ENCODE data around the gene AIFM3.

Gene AIFM3

GRCh38 chr22:20981787-20982562 lies 14.9 kb downstream of the AIFM3 start, which contains the start of gene LZTR1:
LZTR1 (plus strand) TSS chr22:20982297; CDS start chr22:20982372, 75 bp downstream.
- Histone ChIP-seq H3K36me3 (peaks cover 8% of the 10 kb centered on the region), H3K4me1 (no peaks in the 10 kb centered on the region), H3K4me3 (ENCODE audit: low read depth, low read length) (peak within 1 kb of the TSS; percentile 93), H3K27me3 (no peaks in the 10 kb centered on the region), H3K9me3 (no peaks in the 10 kb centered on the region)
- TF ChIP-seq, protein P1, sequence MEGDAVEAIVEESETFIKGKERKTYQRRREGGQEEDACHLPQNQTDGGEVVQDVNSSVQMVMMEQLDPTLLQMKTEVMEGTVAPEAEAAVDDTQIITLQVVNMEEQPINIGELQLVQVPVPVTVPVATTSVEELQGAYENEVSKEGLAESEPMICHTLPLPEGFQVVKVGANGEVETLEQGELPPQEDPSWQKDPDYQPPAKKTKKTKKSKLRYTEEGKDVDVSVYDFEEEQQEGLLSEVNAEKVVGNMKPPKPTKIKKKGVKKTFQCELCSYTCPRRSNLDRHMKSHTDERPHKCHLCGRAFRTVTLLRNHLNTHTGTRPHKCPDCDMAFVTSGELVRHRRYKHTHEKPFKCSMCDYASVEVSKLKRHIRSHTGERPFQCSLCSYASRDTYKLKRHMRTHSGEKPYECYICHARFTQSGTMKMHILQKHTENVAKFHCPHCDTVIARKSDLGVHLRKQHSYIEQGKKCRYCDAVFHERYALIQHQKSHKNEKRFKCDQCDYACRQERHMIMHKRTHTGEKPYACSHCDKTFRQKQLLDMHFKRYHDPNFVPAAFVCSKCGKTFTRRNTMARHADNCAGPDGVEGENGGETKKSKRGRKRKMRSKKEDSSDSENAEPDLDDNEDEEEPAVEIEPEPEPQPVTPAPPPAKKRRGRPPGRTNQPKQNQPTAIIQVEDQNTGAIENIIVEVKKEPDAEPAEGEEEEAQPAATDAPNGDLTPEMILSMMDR (IDR thresholded peaks at IDR 0.05; ENCODE audit: low read depth, low read length), result peak; percentile 69
- peak; percentile 89 for DNase-seq

DNA sequence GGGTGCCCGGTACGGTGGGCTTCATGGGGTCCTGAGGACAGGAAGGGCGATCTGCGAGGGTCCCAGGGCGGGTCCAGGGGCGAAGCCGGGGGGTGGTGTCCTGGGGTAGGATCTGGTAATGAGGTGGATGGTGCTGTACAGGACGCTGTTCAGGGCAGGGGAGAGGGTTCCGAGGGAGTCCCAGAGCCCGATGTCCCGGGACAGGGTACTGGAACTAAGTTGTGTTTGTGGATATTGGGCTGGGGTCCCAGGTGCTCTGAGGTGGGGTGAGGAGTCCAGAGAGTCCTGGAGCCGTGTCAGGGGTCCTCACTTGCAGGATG lies 15.5 kb downstream of the AIFM3 start:
- Histone ChIP-seq H3K4me1 (no peaks in the 10 kb centered on the region), H3K9me3 (no peaks in the 10 kb centered on the region), H3K36me3 (peaks cover 8% of the 10 kb centered on the region), H3K27me3 (no peaks in the 10 kb centered on the region), H3K4me3 (ENCODE audit: low read depth, low read length) (peak overlapping the region; percentile 93)
- no peak for DNase-seq
- TF ChIP-seq, protein P1 (IDR thresholded peaks at IDR 0.05; ENCODE audit: low read depth, low read length), result no peak

DNA sequence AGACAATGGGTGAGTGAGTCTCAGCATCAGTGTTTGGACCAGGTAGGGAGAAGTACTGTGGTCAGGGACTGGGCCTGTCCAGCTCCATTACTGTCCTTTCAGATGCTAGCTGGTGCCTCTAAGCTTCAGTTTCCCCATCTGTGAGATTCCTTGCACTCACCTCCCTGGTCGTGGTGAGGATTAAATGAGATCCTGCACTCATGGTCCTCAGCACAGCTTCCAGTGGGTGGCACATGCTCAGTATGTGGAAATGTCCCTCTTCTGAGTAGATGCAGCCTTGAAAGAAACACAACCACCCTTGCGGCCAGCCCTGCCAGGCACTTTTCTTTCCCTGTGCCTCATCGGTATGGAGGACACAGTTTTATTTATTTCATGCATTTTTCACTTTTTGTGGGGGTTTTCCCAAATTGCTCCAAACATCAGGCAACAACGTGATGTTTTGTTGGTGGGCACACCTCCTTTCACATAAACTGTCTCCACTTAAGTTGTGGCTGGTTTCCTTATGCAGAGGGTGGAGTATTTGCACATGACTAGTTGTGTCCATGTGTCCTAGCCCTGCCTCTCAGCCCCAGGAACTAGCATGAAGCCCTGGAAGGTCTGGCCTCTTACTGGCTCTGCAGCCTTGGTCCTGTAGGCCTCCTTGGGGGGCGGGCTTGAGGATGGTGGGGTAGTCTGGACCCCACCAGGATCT lies 16.2 kb downstream of the AIFM3 start:
- TF ChIP-seq, protein P1 (IDR thresholded peaks at IDR 0.05; ENCODE audit: low read depth, low read length), result no peak
- peak overlapping the region; percentile 93 for H3K4me3 ChIP-seq (ENCODE audit: low read depth, low read length)
- H3K4me1 ChIP-seq, result no peaks in the 10 kb centered on the region
- DNase-seq, result no peak
- no peaks in the 10 kb centered on the region for H3K9me3 ChIP-seq
- peaks cover 8% of the 10 kb centered on the region for H3K36me3 ChIP-seq
- no peaks in the 10 kb centered on the region for H3K27me3 ChIP-seq

GRCh38 chr22:20985720-20986119 lies 18.7 kb downstream of the AIFM3 start:
- no peak overlapping the region for H3K4me3 ChIP-seq (ENCODE audit: low read depth, low read length)
- no peak for DNase-seq
- TF ChIP-seq, protein P1 (IDR thresholded peaks at IDR 0.05; ENCODE audit: low read depth, low read length), result no peak
- H3K9me3 ChIP-seq, result no peaks in the 10 kb centered on the region
- H3K36me3 ChIP-seq, result peaks cover 14% of the 10 kb centered on the region
- no peaks in the 10 kb centered on the region for H3K4me1 ChIP-seq
- H3K27me3 ChIP-seq, result no peaks in the 10 kb centered on the region

GRCh38 chr22:20986365-20986764 lies 19.3 kb downstream of the AIFM3 start:
- peaks cover 20% of the 10 kb centered on the region for H3K36me3 ChIP-seq
- no peaks in the 10 kb centered on the region for H3K9me3 ChIP-seq
- TF ChIP-seq, protein P1 (IDR thresholded peaks at IDR 0.05; ENCODE audit: low read depth, low read length), result no peak
- no peaks in the 10 kb centered on the region for H3K27me3 ChIP-seq
- no peak overlapping the region for H3K4me3 ChIP-seq (ENCODE audit: low read depth, low read length)
- no peak for DNase-seq
- no peaks in the 10 kb centered on the region for H3K4me1 ChIP-seq

DNA sequence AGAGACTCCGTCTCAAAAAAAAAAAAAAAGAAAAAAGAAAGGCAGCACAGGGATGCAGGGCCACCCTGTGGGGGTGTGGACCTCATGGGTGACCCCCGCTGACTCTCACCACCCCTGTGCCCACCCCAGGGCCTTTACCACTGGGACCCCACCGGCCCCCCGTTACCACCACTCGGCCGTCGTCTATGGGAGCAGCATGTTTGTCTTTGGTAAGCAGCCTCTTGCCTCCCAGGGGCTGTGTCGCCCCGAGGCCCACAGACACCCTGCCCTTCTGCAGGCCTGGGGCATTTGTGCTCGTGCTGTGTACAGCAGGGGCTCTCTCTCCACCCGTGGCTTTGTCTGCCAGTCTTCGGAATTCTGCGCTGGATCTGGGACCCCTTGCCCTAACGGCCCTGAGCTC lies 20.3 kb downstream of the AIFM3 start:
- no peaks in the 10 kb centered on the region for H3K27me3 ChIP-seq
- no peak overlapping the region for H3K4me3 ChIP-seq (ENCODE audit: low read depth, low read length)
- no peaks in the 10 kb centered on the region for H3K4me1 ChIP-seq
- TF ChIP-seq, protein P1 (IDR thresholded peaks at IDR 0.05; ENCODE audit: low read depth, low read length), result no peak
- DNase-seq, result no peak
- peaks cover 26% of the 10 kb centered on the region for H3K36me3 ChIP-seq
- H3K9me3 ChIP-seq, result no peaks in the 10 kb centered on the region

Measured in BE2C (cell line).